Suprapubic skin (tissue), 4 donors: ENCODE data around the gene CASP9. TPM values are rescaled to one million over a fixed set of nuclear protein-coding genes. Genes with fewer than 3 reads are reported as not detected.
"Not testable (repeated sequence)": the region's sequence is repeated elsewhere in the genome, so short reads cannot be mapped to it uniquely, and the experiment has no call there.

Source experiments
- DNase-seq, 2 donors: peaks; one replicate each; pipeline ENCODE4 v3.0.0-alpha.2; 2019; ENCODE audit warnings: low spot score in 2 of 2
- H3K27ac ChIP-seq: fragments of 200-600 bp; sonication (generic); one replicate; pipeline ENCODE4 v1.5.1; 2019
- H3K27me3 ChIP-seq: fragments of 200-600 bp; sonication (generic); one replicate; pipeline ENCODE4 v1.5.1; 2019
- H3K36me3 ChIP-seq: fragments of 200-600 bp; sonication (generic); one replicate; pipeline ENCODE4 v1.5.1; 2019
- H3K4me1 ChIP-seq: fragments of 200-600 bp; sonication (generic); one replicate; pipeline ENCODE4 v1.5.1; 2019
- H3K4me3 ChIP-seq: fragments of 200-600 bp; sonication (generic); one replicate; pipeline ENCODE4 v1.5.1; 2019; ENCODE audit warnings: mild to moderate bottlenecking
- H3K9me3 ChIP-seq: fragments of 200-600 bp; sonication (generic); one replicate; pipeline ENCODE4 v1.5.1; 2019
- EP300 ChIP-seq: sonication (generic); formaldehyde crosslinking; IDR thresholded peaks from one replicate; pipeline ENCODE4 v1.6.1; 2017; ENCODE audit warnings: antibody characterized with exemption
- POLR2A ChIP-seq, 2 donors: fragments of 450-650 bp; IDR thresholded peaks; one replicate each; pipeline ENCODE4 v1.6.1; 2017; ENCODE audit warnings: antibody characterized with exemption in 2 of 2, mild to moderate bottlenecking in 2 of 2, moderate library complexity in 2 of 2
- POLR2AphosphoS5 ChIP-seq, 3 donors: sonication (generic); formaldehyde crosslinking; IDR thresholded peaks; one replicate each; pipeline ENCODE4 v1.6.1; 2017; ENCODE audit warnings: antibody characterized with exemption in 3 of 3
- WGBS: methylation state at CpG from one replicate; pipeline ENCODE4 v1.1.5; 2018; 5-methylcytosine and 5-hydroxymethylcytosine counted together
- total RNA-seq, 4 donors: library from RNA; depleted of rRNA; stranded (reverse); fragments of >200 nt; gene quantifications; one replicate each; pipeline ENCODE4 v1.1.0, GENCODE V29; 2016
- TF ChIP-seq, protein P1 (sequence below), 2 donors: fragments of 200-600 bp in 1 of 2; fragments of 450-650 bp in 1 of 2; sonication (generic) in 1 of 2; IDR thresholded peaks; one replicate each; pipeline ENCODE4 v1.5.1; 2016 to 2019; ENCODE audit warnings: antibody characterized with exemption in 2 of 2, mild to moderate bottlenecking in 1 of 2, moderate library complexity in 1 of 2

The CASP9 gene
- total RNA-seq, 4 donors from 2014 or later, result 7.0 to 12.6 (median 9.7) TPM

- DNase-seq, result no peak
- no peaks in the 10 kb centered on the region for H3K36me3 ChIP-seq
- TF ChIP-seq, protein P1, sequence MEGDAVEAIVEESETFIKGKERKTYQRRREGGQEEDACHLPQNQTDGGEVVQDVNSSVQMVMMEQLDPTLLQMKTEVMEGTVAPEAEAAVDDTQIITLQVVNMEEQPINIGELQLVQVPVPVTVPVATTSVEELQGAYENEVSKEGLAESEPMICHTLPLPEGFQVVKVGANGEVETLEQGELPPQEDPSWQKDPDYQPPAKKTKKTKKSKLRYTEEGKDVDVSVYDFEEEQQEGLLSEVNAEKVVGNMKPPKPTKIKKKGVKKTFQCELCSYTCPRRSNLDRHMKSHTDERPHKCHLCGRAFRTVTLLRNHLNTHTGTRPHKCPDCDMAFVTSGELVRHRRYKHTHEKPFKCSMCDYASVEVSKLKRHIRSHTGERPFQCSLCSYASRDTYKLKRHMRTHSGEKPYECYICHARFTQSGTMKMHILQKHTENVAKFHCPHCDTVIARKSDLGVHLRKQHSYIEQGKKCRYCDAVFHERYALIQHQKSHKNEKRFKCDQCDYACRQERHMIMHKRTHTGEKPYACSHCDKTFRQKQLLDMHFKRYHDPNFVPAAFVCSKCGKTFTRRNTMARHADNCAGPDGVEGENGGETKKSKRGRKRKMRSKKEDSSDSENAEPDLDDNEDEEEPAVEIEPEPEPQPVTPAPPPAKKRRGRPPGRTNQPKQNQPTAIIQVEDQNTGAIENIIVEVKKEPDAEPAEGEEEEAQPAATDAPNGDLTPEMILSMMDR (IDR thresholded peaks at IDR 0.05), result no peak
- TF ChIP-seq POLR2AphosphoS5 (IDR thresholded peaks at IDR 0.05) (no peak), POLR2A (IDR thresholded peaks at IDR 0.05) (no peak), EP300 (no peak)
- H3K9me3 ChIP-seq, result no peaks in the 10 kb centered on the region
- H3K4me1 ChIP-seq, result peaks cover 30% of the 10 kb centered on the region
- no peaks in the 10 kb centered on the region for H3K27me3 ChIP-seq
- H3K27ac ChIP-seq, result peak overlapping the region; percentile 94
- peak overlapping the region; percentile 75 for H3K4me3 ChIP-seq
- WGBS, result 9% methylated on average over 9 of the region's 9 CpGs
Observed at GRCh38 chr1:15526021-15526489, 2.0 kb upstream of the CASP9 start.

GRCh38 chr1:15525050-15526020 lies 1.3 kb upstream of the CASP9 start:
- TF ChIP-seq, protein P1 (IDR thresholded peaks at IDR 0.05), result no peak
- no peak for TF ChIP-seq POLR2A (IDR thresholded peaks at IDR 0.05)
- TF ChIP-seq POLR2AphosphoS5 (IDR thresholded peaks at IDR 0.05), result no peak
- TF ChIP-seq EP300, result no peak
- peak; percentile 100 for DNase-seq
- Histone ChIP-seq H3K27me3 (no peaks in the 10 kb centered on the region), H3K4me3 (peak overlapping the region; percentile 75), H3K27ac (peak overlapping the region; percentile 94), H3K9me3 (no peaks in the 10 kb centered on the region), H3K4me1 (peaks cover 30% of the 10 kb centered on the region), H3K36me3 (no peaks in the 10 kb centered on the region)
- WGBS, result 1% methylated on average over 33 of the region's 40 CpGs

- WGBS, result under 1% methylated on average over 29 of the region's 88 CpGs
- peak overlapping the region; percentile 75 for H3K4me3 ChIP-seq
- peak overlapping the region; percentile 94 for H3K27ac ChIP-seq
- no peaks in the 10 kb centered on the region for H3K27me3 ChIP-seq
- TF ChIP-seq EP300, result peak; percentile 67
- TF ChIP-seq POLR2AphosphoS5 (IDR thresholded peaks at IDR 0.05), result peak in 2 of 3 donors; percentile 65 to 71
- no peak for TF ChIP-seq POLR2A (IDR thresholded peaks at IDR 0.05)
- H3K36me3 ChIP-seq, result no peaks in the 10 kb centered on the region
- H3K4me1 ChIP-seq, result peaks cover 30% of the 10 kb centered on the region
- no peaks in the 10 kb centered on the region for H3K9me3 ChIP-seq
- DNase-seq, result peak; percentile 100
Observed at GRCh38 chr1:15524283-15525049, 451 bp upstream of the CASP9 start.

- TF ChIP-seq POLR2A (IDR thresholded peaks at IDR 0.05), result no peak
- no peak for TF ChIP-seq EP300
- no peak for TF ChIP-seq POLR2AphosphoS5 (IDR thresholded peaks at IDR 0.05)
- TF ChIP-seq, protein P1 (IDR thresholded peaks at IDR 0.05), result no peak
- WGBS, result 45% methylated on average over 18 of the region's 18 CpGs
- peaks cover 30% of the 10 kb centered on the region for H3K4me1 ChIP-seq
- no peaks in the 10 kb centered on the region for H3K27me3 ChIP-seq
- DNase-seq, result no peak
- no peaks in the 10 kb centered on the region for H3K9me3 ChIP-seq
- peak overlapping the region; percentile 94 for H3K27ac ChIP-seq
- no peaks in the 10 kb centered on the region for H3K36me3 ChIP-seq
- peak overlapping the region; percentile 75 for H3K4me3 ChIP-seq
Observed at GRCh38 chr1:15523104-15524020, 653 bp downstream of the CASP9 start.

DNA sequence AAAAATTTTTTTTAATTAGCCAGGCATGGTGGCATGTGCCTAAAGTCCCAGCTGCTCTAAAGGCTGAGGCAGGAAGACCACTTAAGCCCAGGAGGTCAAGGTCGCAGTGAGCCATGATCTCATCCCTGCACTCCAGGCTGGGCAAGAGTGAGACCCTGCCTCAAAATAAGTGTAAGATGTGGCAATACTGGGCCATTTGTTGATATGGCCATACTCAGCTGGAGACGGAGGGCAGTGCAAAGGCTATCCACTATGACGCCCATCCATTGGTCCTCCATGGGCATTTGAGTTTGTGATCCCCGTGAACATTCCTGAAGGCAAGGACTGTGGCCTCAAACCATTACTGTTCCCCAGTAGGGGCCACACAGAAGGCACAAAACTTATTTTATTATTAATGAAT lies 1.5 kb downstream of the CASP9 start:
- Histone ChIP-seq H3K4me1 (peaks cover 23% of the 10 kb centered on the region), H3K27me3 (no peaks in the 10 kb centered on the region), H3K36me3 (no peaks in the 10 kb centered on the region), H3K9me3 (no peaks in the 10 kb centered on the region), H3K4me3 (no peak overlapping the region), H3K27ac (no peak overlapping the region)
- no peak for TF ChIP-seq POLR2A (IDR thresholded peaks at IDR 0.05)
- TF ChIP-seq, protein P1 (IDR thresholded peaks at IDR 0.05), result no peak
- TF ChIP-seq POLR2AphosphoS5 (IDR thresholded peaks at IDR 0.05), result no peak
- no peak for TF ChIP-seq EP300
- no peak for DNase-seq
- WGBS, result 90% methylated on average over 4 of the region's 4 CpGs

- H3K27me3 ChIP-seq, H3K9me3 ChIP-seq, H3K36me3 ChIP-seq, H3K27ac ChIP-seq, H3K4me3 ChIP-seq: not testable (repeated sequence)
- H3K4me1 ChIP-seq, result peaks cover 19% of the 10 kb centered on the region
- peak in 1 of 2 donors; percentile 63 for DNase-seq
- WGBS, result 85% methylated on average over 17 of the region's 17 CpGs
Observed at GRCh38 chr1:15521206-15521906, 2.7 kb downstream of the CASP9 start.
